8988T (cell line): ENCODE data around the gene ZBP1.

Experiments used
- DNase-seq: peaks from one replicate; pipeline ENCODE4 v3.0.0; 2011

Gene ZBP1

DNA sequence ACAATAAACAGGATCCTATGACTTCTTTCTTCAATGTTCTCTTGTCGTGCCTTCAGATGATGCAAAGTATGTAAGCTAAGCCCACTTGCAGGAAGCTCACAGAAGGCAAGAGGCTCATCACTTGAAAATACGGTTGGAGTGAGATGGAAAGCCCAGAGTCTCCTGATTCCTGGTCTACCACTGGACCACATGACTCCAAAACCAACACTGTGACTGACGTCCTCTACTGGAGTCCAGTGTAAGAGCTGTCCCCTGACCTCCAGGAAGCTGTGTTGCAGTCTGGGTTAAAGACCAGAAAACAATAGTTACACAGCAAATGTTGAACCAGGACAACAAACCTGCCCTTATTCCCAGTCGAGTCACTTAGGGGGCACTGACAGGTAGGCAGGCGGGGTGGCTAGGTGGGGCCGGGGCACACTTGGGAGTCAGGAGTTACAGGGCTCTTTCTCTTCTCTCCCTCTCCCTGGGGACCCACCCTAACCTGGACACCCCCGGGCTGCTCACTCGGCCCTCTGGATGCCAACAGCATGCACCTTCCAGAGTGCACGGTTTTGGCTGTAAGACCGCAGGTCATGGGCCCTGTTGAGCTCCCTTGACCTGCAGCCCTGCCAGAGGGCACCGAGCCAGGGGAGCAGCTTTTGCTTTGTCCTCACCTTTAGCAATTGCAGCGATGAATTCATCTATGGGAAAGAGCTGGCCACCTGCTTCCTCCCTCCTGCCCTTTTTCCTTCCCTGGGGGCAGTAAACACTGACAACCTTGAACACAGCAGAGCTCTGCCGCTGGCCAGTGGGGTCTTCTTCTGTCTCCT is 51.9 kb downstream of the ZBP1 start:
- no peak for DNase-seq

GRCh38 chr20:57567471-57568079 is 52.7 kb downstream of the ZBP1 start:
- no peak for DNase-seq

- no peak for DNase-seq
Measured at GRCh38 chr20:57566803-57567459, 53.3 kb downstream of the ZBP1 start.

- DNase-seq: no peak
Measured at GRCh38 chr20:57566399-57566798, 53.8 kb downstream of the ZBP1 start.

DNA sequence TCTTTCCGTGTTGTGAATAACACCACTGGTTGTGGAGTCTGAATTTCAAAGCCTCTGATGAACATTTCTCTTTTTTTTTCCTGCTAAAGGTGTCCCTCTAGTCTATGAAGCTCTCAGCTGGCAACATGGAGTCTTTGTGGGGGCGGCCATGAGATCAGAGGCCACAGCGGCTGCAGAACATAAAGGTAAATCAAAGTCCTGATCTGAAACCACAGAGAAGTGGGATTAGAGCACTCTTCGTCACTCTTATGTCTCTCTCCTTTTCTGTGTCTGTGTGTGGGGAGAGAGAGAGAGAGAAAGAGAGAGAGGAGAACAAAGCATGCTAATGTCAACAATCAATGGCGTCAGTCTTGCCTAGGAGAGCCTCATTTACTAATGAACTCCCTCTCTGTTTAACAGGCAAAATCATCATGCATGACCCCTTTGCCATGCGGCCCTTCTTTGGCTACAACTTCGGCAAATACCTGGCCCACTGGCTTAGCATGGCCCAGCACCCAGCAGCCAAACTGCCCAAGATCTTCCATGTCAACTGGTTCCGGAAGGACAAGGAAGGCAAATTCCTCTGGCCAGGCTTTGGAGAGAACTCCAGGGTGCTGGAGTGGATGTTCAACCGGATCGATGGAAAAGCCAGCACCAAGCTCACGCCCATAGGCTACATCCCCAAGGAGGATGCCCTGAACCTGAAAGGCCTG is 55.1 kb downstream of the ZBP1 start:
- DNase-seq: no peak

DNA sequence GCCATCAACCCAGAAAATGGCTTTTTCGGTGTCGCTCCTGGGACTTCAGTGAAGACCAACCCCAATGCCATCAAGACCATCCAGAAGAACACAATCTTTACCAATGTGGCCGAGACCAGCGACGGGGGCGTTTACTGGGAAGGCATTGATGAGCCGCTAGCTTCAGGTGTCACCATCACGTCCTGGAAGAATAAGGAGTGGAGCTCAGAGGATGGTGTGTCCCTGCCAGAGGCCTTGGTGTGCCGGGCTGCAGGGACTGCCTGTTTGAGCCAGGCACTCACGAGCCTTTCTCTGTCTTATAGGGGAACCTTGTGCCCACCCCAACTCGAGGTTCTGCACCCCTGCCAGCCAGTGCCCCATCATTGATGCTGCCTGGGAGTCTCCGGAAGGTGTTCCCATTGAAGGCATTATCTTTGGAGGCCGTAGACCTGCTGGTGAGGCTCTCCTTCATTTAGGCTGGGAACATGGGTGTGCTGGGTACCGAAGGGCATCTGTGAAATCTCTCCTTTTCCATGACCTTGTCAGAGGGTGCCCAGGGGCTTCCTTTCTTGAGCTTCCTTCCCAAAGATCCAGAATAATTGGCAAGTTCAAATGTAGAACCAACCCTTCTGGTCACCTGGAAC is 55.9 kb downstream of the ZBP1 start:
- no peak for DNase-seq

- no peak for DNase-seq
Measured at GRCh38 chr20:57563522-57563921, 56.7 kb downstream of the ZBP1 start.

DNA sequence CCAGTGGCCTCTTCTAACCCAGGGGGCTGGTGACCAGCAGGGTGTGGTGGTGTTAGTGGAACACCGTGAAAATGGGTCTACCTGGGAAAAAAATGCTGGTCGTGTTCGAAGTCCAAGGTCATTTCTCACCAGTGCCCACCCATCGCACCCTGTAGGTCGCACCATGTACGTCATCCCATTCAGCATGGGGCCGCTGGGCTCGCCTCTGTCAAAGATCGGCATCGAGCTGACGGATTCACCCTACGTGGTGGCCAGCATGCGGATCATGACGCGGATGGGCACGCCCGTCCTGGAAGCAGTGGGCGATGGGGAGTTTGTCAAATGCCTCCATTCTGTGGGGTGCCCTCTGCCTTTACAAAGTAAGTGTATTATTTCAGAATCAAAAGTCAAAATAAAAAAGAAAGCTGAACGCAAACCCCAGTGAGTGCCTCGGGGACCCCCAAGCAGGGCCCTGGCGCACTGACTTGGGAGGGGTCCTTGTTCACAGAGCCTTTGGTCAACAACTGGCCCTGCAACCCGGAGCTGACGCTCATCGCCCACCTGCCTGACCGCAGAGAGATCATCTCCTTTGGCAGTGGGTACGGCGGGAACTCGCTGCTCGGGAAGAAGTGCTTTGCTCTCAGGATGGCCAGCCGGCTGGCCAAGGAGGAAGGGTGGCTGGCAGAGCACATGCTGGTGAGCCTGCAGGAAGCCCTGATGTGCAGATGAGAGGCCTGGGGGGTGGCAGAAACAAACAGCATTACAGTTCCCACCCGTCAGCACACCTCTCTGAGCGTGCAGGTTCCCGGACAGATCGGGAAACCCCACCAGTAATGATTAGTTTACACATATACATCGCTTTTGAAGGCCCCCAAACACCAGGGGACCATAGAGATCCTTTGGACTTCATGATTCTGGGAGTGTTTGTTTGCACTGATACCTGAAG is 57.4 kb downstream of the ZBP1 start:
- no peak for DNase-seq

- DNase-seq: no peak
Measured at GRCh38 chr20:57561356-57562279, 58.6 kb downstream of the ZBP1 start.

- DNase-seq: no peak
Measured at GRCh38 chr20:57560554-57561355, 59.5 kb downstream of the ZBP1 start, which contains the start of gene PCK1. Gene PCK1, plus strand, starts transcription at chr20:57561110. Its CDS starts 302 bp downstream, at chr20:57561412.

DNA sequence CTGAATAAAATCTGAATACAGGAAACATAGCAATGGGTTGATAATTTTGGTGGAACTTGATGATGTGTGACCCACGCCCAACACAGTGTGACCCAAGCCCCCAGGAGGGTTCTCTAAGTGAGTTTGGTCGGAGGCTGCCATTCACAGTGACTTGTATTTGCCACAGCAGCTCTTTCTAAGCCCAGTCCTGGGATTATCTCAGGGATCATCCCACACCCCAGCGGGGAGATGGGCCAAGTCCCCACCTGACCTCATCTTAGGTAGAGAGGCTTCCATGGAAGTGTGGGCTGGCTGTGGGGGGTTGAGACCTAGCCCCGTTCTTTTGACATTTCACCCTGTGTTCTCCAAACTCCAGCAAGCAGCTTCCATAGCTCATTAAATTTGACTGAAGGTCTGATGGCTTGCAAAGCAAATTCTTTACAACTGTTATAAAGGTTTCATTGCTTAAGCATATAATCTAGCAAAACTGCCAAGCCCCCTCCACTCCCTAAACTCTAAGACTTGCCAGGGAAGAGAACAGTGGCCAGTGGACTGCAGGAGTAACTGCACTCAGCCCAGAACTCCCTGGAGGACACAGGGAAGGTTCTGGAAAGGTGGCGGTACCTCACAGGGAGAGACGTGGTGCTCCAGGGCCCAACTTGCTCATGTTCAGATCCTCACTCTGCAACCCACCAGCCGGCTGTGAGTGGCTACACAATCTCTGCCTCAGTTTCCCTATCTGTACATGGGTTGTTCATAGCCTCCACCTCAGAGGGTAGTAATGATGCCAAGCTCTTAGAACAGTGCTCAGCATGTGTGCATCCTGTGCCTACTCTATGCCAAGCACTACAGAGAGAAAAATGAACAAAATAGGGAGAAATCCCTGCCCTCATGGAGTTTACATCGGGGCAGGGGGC is 60.3 kb downstream of the ZBP1 start:
- DNase-seq: no peak

DNA sequence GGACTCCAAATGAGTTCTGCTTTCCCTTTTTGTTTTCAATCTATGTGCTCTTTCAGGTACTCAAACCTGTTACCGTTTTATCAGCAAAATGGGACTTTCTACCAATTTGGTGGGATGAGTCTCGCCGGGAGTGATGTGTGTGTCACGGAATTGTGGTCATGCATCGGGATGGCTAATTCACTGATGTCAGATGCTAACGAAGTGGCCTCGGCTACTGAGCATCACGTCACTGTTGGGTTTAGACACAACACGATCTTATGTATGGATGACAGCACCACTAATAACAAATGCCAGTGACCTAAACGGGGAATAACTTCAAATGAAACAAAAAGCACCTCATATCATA is 61.0 kb downstream of the ZBP1 start:
- DNase-seq: no peak

DNA sequence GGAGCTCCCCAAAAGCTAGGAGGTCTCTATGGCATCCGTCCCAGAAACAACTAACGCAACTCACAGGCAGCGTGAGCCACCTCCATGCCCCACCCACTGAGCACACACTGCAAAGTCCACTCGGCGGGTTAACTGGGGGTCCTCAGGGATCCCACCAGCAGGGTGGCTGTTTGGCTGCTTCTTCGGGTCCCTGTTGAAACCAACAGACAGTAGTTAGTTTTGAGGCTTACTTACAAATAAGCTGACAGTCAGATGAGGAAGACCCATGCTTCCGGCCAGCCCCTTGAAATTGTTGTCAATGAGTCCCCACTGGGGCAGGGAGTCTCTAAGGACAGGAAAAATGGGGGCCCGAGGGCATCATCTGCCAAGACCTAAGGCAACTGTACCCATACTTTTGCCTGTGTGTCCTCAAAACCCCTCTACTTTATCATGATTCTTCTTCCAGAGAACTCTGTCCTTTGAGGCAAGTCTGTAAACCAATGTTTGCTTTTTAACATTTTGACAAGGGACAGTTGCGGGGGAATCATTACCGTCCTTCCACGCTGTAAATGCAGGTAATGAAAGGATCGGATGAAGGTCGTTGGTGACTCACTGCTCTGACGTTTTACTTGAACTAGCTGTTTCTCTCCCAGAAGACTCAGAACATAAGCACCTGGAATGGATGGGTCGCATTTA is 61.5 kb downstream of the ZBP1 start:
- no peak for DNase-seq

DNA sequence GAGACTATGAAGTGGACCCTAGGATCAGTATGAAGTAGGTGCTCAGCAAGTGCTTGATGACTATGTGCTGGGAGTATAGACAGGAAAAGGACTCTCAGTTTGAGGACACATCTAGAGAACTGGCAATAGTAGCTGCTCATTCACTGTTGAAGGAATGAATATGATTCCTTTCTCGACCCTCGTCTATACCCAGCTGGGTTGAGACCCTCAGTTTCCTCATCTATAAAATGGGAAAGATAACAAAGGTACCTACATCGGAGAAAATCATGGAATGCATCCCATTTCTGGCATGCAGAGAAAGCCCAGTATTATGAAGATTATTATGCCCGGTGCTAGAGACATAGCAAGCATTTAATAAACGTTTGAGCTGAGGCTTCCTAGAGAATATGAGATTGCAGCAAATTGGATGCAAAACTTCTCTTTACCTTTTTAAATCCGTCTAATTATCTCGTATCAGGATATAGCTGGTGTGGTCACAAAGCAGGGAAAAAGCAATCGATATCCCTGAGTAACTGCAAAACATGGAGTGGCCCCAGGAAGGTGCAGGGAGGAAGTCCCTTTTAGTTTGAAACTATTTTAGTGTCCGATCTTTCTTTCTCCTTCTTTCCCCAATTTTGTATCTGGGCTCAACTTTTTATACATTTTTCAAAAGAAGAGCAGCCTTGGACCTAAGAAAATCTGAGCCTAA is 62.2 kb downstream of the ZBP1 start:
- no peak for DNase-seq

DNA sequence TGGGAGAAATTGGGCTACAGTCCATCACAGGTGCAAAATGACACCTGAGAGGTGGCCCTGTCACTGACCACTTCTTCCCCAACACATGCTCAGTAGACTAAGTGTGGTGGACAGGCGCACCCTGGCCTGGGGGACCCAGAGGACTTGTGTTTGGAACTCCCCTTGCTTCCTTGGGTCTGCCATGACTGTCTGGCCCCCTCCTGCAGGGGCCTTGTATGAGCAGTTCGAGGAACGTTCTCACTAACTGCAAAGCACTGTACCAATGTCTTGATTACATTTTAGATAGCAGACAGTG is 63.3 kb downstream of the ZBP1 start:
- DNase-seq: no peak

DNA sequence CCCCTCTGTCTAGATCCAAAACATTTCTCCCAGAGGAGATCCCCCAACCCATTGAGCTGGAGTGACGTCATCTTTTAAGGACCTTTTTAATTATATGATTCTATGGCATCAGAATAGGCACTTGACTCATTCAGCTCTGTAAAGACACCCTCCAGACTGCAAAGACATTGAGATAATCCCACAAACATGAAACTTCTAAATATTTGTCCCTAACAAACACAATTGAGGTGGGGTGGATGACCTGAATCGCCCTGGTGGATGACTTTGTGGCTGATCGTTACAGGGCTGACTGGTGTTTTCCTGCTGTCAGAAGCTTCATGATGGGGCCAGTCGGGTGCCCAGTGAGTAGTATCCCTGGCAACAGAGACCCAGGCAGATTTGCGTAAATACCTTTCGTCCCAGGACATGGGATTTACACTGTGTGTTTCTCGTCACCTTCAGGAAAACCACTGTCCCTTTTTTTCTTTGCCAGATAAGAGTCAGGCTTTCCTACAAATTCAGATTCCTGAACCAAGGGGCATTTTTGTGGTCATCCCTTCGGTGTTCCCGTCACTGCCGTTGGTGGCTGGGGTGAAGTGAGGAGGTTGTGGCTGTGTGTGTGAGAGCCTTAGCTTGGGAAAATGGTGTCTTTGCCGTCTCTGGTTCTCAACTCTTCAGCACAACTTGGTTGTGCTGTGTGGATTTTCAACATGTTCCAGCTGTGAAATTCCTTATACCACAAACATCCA is 64.6 kb downstream of the ZBP1 start:
- DNase-seq: no peak
